HEK293T (cell line): ENCODE measurements around the gene NAALADL2.
"Not testable (repeated sequence)": the region's sequence is repeated elsewhere in the genome, so short reads cannot be mapped to it uniquely, and the experiment has no call there.

Experiments used
- CTCF ChIA-PET: fragments of 350-600 bp; formaldehyde crosslinking; extraction: SDS; loops from one replicate; lab custom pipeline; 2021; ENCODE audit warnings: antibody characterized with exemption, inconsistent platforms; lab: Yijun Ruan, JAX
- POLR2A ChIA-PET: fragments of 350-600 bp; formaldehyde crosslinking; extraction: SDS; loops from one replicate; lab custom pipeline; 2020; ENCODE audit warnings: antibody characterized with exemption, inconsistent platforms; lab: Yijun Ruan, JAX
- DNase-seq: peaks from one replicate; pipeline ENCODE4 v3.0.0; 2012; ENCODE audit warnings: mixed read lengths; ENCODE audit errors: extremely low spot score
- ARNT ChIP-seq: fragments of 450-650 bp; IDR thresholded peaks from 2 replicates; pipeline ENCODE4 v1.6.1; 2017; ENCODE audit warnings: mild to moderate bottlenecking
- BHLHE40 ChIP-seq: fragments of 450-650 bp; IDR thresholded peaks from 2 replicates; pipeline ENCODE4 v1.6.1; 2016; ENCODE audit warnings: mild to moderate bottlenecking, moderate library complexity, borderline replicate concordance
- CTBP1 ChIP-seq: fragments of 450-650 bp; IDR thresholded peaks from 2 replicates; pipeline ENCODE4 v1.6.1; 2016; ENCODE audit warnings: borderline replicate concordance
- ELF4 ChIP-seq: fragments of 450-650 bp; IDR thresholded peaks from 2 replicates; pipeline ENCODE4 v1.6.1; 2017; ENCODE audit warnings: antibody characterized with exemption
- FOXA1 ChIP-seq: fragments of 450-650 bp; IDR thresholded peaks from 2 replicates; pipeline ENCODE4 v1.6.1; 2016; ENCODE audit warnings: mild to moderate bottlenecking
- FOXK2 ChIP-seq: fragments of 450-650 bp; IDR thresholded peaks from 2 replicates; pipeline ENCODE4 v1.6.1; 2016; ENCODE audit warnings: mild to moderate bottlenecking
- FOXM1 ChIP-seq: fragments of 450-650 bp; IDR thresholded peaks from 2 replicates; pipeline ENCODE4 v1.6.1; 2017; ENCODE audit warnings: mild to moderate bottlenecking, borderline replicate concordance
- HDGF ChIP-seq: fragments of 450-650 bp; IDR thresholded peaks from 2 replicates; pipeline ENCODE4 v1.6.1; 2017; ENCODE audit warnings: antibody characterized with exemption, borderline replicate concordance
- L3MBTL2 ChIP-seq: fragments of 450-650 bp; conservative IDR thresholded peaks from 2 replicates; pipeline ENCODE4 v1.6.1; 2016; ENCODE audit warnings: mild to moderate bottlenecking
- LEF1 ChIP-seq: fragments of 450-650 bp; IDR thresholded peaks from 2 replicates; pipeline ENCODE4 v1.6.1; 2017; ENCODE audit warnings: mild to moderate bottlenecking, borderline replicate concordance
- NFRKB ChIP-seq: fragments of 450-650 bp; IDR thresholded peaks from 2 replicates; pipeline ENCODE4 v1.6.1; 2016; ENCODE audit warnings: mild to moderate bottlenecking, moderate library complexity
- PKNOX1 ChIP-seq: fragments of 450-650 bp; IDR thresholded peaks from 2 replicates; pipeline ENCODE4 v1.6.1; 2016
- SP1 ChIP-seq: fragments of 450-650 bp; IDR thresholded peaks from 2 replicates; pipeline ENCODE4 v1.6.1; 2017
- SUZ12 ChIP-seq: fragments of 450-650 bp; IDR thresholded peaks from 2 replicates; pipeline ENCODE4 v1.6.1; 2016; ENCODE audit warnings: mild to moderate bottlenecking
- TARDBP ChIP-seq: fragments of 450-650 bp; IDR thresholded peaks from 2 replicates; pipeline ENCODE4 v1.6.1; 2016
- ZNF384 ChIP-seq: fragments of 450-650 bp; IDR thresholded peaks from 2 replicates; pipeline ENCODE4 v1.6.1; 2016

NAALADL2 gene

GRCh38 chr3:175413926-175414325, 554.8 kb downstream of the NAALADL2 start:
- CTCF ChIA-PET: no interaction called here
- POLR2A ChIA-PET: no interaction called here
- TF ChIP-seq L3MBTL2: no peak
- TF ChIP-seq PKNOX1: no peak
- no peak for TF ChIP-seq LEF1
- TF ChIP-seq ZNF384: no peak
- TF ChIP-seq CTBP1: no peak
- no peak for TF ChIP-seq FOXK2
- TF ChIP-seq FOXA1: no peak
- no peak for TF ChIP-seq TARDBP
- TF ChIP-seq SUZ12: no peak
- no peak for TF ChIP-seq FOXM1
- TF ChIP-seq HDGF: no peak
- DNase-seq: no peak

GRCh38 chr3:175416600-175416999, 557.5 kb downstream of the NAALADL2 start:
- TF ChIP-seq FOXK2 (no peak), L3MBTL2 (no peak), FOXA1 (no peak), SUZ12 (no peak), LEF1 (no peak), HDGF (no peak), NFRKB (no peak)
- CTCF ChIA-PET: no interaction called here
- POLR2A ChIA-PET: no interaction called here
- no peak for DNase-seq

GRCh38 chr3:175417426-175417825, 558.3 kb downstream of the NAALADL2 start:
- no peak for DNase-seq
- ChIA-PET POLR2A (no interaction called here), CTCF (no interaction called here)
- no peak for TF ChIP-seq SUZ12
- no peak for TF ChIP-seq ZNF384
- TF ChIP-seq HDGF: no peak
- TF ChIP-seq FOXK2: no peak
- no peak for TF ChIP-seq ELF4
- TF ChIP-seq CTBP1: no peak
- TF ChIP-seq ARNT: no peak
- no peak for TF ChIP-seq SP1
- TF ChIP-seq NFRKB: no peak

- ChIA-PET CTCF (no interaction called here), POLR2A (no interaction called here)
- DNase-seq: no peak
- TF ChIP-seq ARNT: no peak
- no peak for TF ChIP-seq FOXK2
- TF ChIP-seq PKNOX1: no peak
- no peak for TF ChIP-seq HDGF
- no peak for TF ChIP-seq ZNF384
- TF ChIP-seq L3MBTL2: no peak
- TF ChIP-seq NFRKB: no peak
- no peak for TF ChIP-seq FOXM1
- TF ChIP-seq TARDBP: no peak
- no peak for TF ChIP-seq CTBP1
- TF ChIP-seq SUZ12: no peak
- no peak for TF ChIP-seq FOXA1
Measured at GRCh38 chr3:175421902-175422301, 562.8 kb downstream of the NAALADL2 start.

GRCh38 chr3:175422744-175423143, 563.6 kb downstream of the NAALADL2 start:
- no peak for TF ChIP-seq FOXK2
- CTCF ChIA-PET: no interaction called here
- POLR2A ChIA-PET: no interaction called here
- no peak for DNase-seq

GRCh38 chr3:175423848-175424247, 564.7 kb downstream of the NAALADL2 start:
- DNase-seq, POLR2A ChIA-PET, CTCF ChIA-PET: not testable (repeated sequence)

GRCh38 chr3:175426805-175427204, 567.7 kb downstream of the NAALADL2 start:
- ChIA-PET CTCF (no interaction called here), POLR2A (no interaction called here)
- no peak for DNase-seq
- TF ChIP-seq ZNF384: no peak
- TF ChIP-seq FOXK2: no peak
- TF ChIP-seq CTBP1: no peak
- no peak for TF ChIP-seq FOXA1
- TF ChIP-seq FOXM1: no peak
- no peak for TF ChIP-seq NFRKB
- TF ChIP-seq ARNT: no peak
- TF ChIP-seq SUZ12: no peak
- no peak for TF ChIP-seq LEF1
- no peak for TF ChIP-seq L3MBTL2
- no peak for TF ChIP-seq SP1
- TF ChIP-seq TARDBP: no peak
- no peak for TF ChIP-seq ELF4
- no peak for TF ChIP-seq BHLHE40

GRCh38 chr3:175428466-175428865, 569.3 kb downstream of the NAALADL2 start:
- no peak for DNase-seq
- TF ChIP-seq ELF4 (no peak), ZNF384 (no peak), NFRKB (no peak), FOXM1 (no peak), FOXA1 (no peak), CTBP1 (no peak), TARDBP (no peak), PKNOX1 (no peak), LEF1 (no peak), BHLHE40 (no peak), FOXK2 (no peak), HDGF (no peak), ARNT (no peak), SP1 (no peak), L3MBTL2 (no peak), SUZ12 (no peak)
- ChIA-PET POLR2A (no interaction called here), CTCF (no interaction called here)
